WTC11 (cell line): Measurements from ENCODE around the gene C6orf118.

Source experiments
- ATF1 ChIP-seq: sonication (generic); formaldehyde crosslinking; IDR thresholded peaks from 2 replicates; pipeline ENCODE4 v1.8.1; 2023; ENCODE audit warnings: mild to moderate bottlenecking, moderate library complexity, missing genetic modification reagents
- CREB1 ChIP-seq: sonication (generic); formaldehyde crosslinking; IDR thresholded peaks from 2 replicates; pipeline ENCODE4 v1.8.0; 2023; ENCODE audit warnings: mild to moderate bottlenecking, missing genetic modification reagents
- CTCF ChIP-seq: fragments of 200-600 bp; IDR thresholded peaks from 2 replicates; pipeline ENCODE4 v1.8.0; 2022; ENCODE audit warnings: antibody characterized with exemption
- ELF4 ChIP-seq: sonication (generic); formaldehyde crosslinking; IDR thresholded peaks from 2 replicates; pipeline ENCODE4 v1.8.1; 2022; ENCODE audit warnings: low read depth, mild to moderate bottlenecking, moderate library complexity, missing genetic modification reagents
- ETV6 ChIP-seq: sonication (generic); formaldehyde crosslinking; IDR thresholded peaks from 2 replicates; pipeline ENCODE4 v1.8.1; 2022; ENCODE audit warnings: mild to moderate bottlenecking, missing genetic modification reagents
- MAX ChIP-seq: sonication (generic); formaldehyde crosslinking; IDR thresholded peaks from 2 replicates; pipeline ENCODE4 v1.8.0; 2022; ENCODE audit warnings: mild to moderate bottlenecking, missing genetic modification reagents
- NR3C1 ChIP-seq: sonication (generic); formaldehyde crosslinking; conservative IDR thresholded peaks from 2 replicates; pipeline ENCODE4 v1.8.1; 2023; ENCODE audit warnings: low read depth, mild to moderate bottlenecking, missing genetic modification reagents
- PREB ChIP-seq: sonication (generic); formaldehyde crosslinking; IDR thresholded peaks from 2 replicates; pipeline ENCODE4 v1.8.1; 2022; ENCODE audit warnings: mild to moderate bottlenecking, missing genetic modification reagents, moderate library complexity, borderline replicate concordance
- STAT6 ChIP-seq: sonication (generic); formaldehyde crosslinking; conservative IDR thresholded peaks from 2 replicates; pipeline ENCODE4 v1.8.1; 2023; ENCODE audit warnings: mild to moderate bottlenecking, low read depth, missing genetic modification reagents, moderate library complexity
- ZBTB21 ChIP-seq: sonication (generic); formaldehyde crosslinking; IDR thresholded peaks from 2 replicates; pipeline ENCODE4 v1.8.1; 2023; ENCODE audit warnings: mild to moderate bottlenecking, missing genetic modification reagents, borderline replicate concordance
- ZNF138 ChIP-seq: sonication (generic); formaldehyde crosslinking; conservative IDR thresholded peaks from 2 replicates; pipeline ENCODE4 v1.8.1; 2022; ENCODE audit warnings: mild to moderate bottlenecking, moderate library complexity, missing genetic modification reagents
- ZNF263 ChIP-seq: sonication (generic); formaldehyde crosslinking; IDR thresholded peaks from 2 replicates; pipeline ENCODE4 v1.8.1; 2022; ENCODE audit warnings: low read depth, mild to moderate bottlenecking, moderate library complexity, missing genetic modification reagents

GRCh38 chr6:165231581-165232561 lies 77.5 kb downstream of the C6orf118 start:
- TF ChIP-seq CTCF (no peak), ZNF263 (CRISPR knock-in tag) (no peak), ZBTB21 (CRISPR knock-in tag) (no peak), MAX (CRISPR knock-in tag) (no peak), PREB (CRISPR knock-in tag) (no peak), ELF4 (no peak), STAT6 (CRISPR knock-in tag) (no peak), CREB1 (no peak), ETV6 (no peak), NR3C1 (no peak), ATF1 (CRISPR knock-in tag) (no peak), ZNF138 (no peak)
